ENCODE data around the gene LAMC3. TPM values are rescaled to one million over a fixed set of nuclear protein-coding genes. Genes with fewer than 3 reads are reported as not detected.

Gene LAMC3
- total and polyA plus RNA-seq, 2 experiments from 2014 or later: 5.4 to 14.0 TPM

GRCh38 chr9:130987054-130987453 is 21.9 kb upstream of the LAMC3 start:
- Histone ChIP-seq H3K36me3 (no peaks in the 10 kb centered on the region), H3K4me1 (ENCODE audit: low read depth) (no peaks in the 10 kb centered on the region), H3K9me3 (ENCODE audit: low read depth) (no peaks in the 10 kb centered on the region), H3K27ac (no peak overlapping the region), H3K4me3 (no peak overlapping the region), H3K27me3 (no peaks in the 10 kb centered on the region)
- no peak for TF ChIP-seq CTCF (IDR thresholded peaks at IDR 0.05; ENCODE audit: low read depth, low read length)
- DNase-seq (ENCODE audit: low read depth in 1 of 2, low spot score in 1 of 2): no peak

- Histone ChIP-seq H3K36me3 (no peaks in the 10 kb centered on the region), H3K4me3 (no peak overlapping the region), H3K27ac (no peak overlapping the region), H3K4me1 (ENCODE audit: low read depth) (no peaks in the 10 kb centered on the region), H3K27me3 (no peaks in the 10 kb centered on the region), H3K9me3 (ENCODE audit: low read depth) (no peaks in the 10 kb centered on the region)
- DNase-seq (ENCODE audit: low read depth in 1 of 2, low spot score in 1 of 2): no peak
- no peak for TF ChIP-seq CTCF (IDR thresholded peaks at IDR 0.05; ENCODE audit: low read depth, low read length)
These were observed 21.1 kb upstream of the LAMC3 start for GRCh38 chr9:130987738-130988399.

- no peak for DNase-seq (ENCODE audit: low read depth in 1 of 2, low spot score in 1 of 2)
- no peaks in the 10 kb centered on the region for H3K4me1 ChIP-seq (ENCODE audit: low read depth)
- no peaks in the 10 kb centered on the region for H3K36me3 ChIP-seq
- H3K27me3 ChIP-seq: no peaks in the 10 kb centered on the region
- H3K9me3 ChIP-seq (ENCODE audit: low read depth): no peaks in the 10 kb centered on the region
- no peak overlapping the region for H3K27ac ChIP-seq
- no peak for TF ChIP-seq CTCF (IDR thresholded peaks at IDR 0.05; ENCODE audit: low read depth, low read length)
- H3K4me3 ChIP-seq: no peak overlapping the region
These were observed 20.6 kb upstream of the LAMC3 start for GRCh38 chr9:130988400-130988747.

- Histone ChIP-seq H3K4me3 (no peak overlapping the region), H3K36me3 (no peaks in the 10 kb centered on the region), H3K9me3 (ENCODE audit: low read depth) (no peaks in the 10 kb centered on the region), H3K27ac (no peak overlapping the region), H3K27me3 (no peaks in the 10 kb centered on the region), H3K4me1 (ENCODE audit: low read depth) (no peaks in the 10 kb centered on the region)
- no peak for DNase-seq (ENCODE audit: low read depth in 1 of 2, low spot score in 1 of 2)
- TF ChIP-seq CTCF (IDR thresholded peaks at IDR 0.05; ENCODE audit: low read depth, low read length): no peak
These were observed 20.1 kb upstream of the LAMC3 start for GRCh38 chr9:130988905-130989304.

GRCh38 chr9:130989391-130989790 is 19.6 kb upstream of the LAMC3 start:
- TF ChIP-seq CTCF (IDR thresholded peaks at IDR 0.05; ENCODE audit: low read depth, low read length): no peak
- H3K27me3 ChIP-seq: no peaks in the 10 kb centered on the region
- H3K4me1 ChIP-seq (ENCODE audit: low read depth): no peaks in the 10 kb centered on the region
- no peaks in the 10 kb centered on the region for H3K36me3 ChIP-seq
- H3K4me3 ChIP-seq: no peak overlapping the region
- H3K9me3 ChIP-seq (ENCODE audit: low read depth): no peaks in the 10 kb centered on the region
- DNase-seq (ENCODE audit: low read depth in 1 of 2, low spot score in 1 of 2): no peak
- no peak overlapping the region for H3K27ac ChIP-seq
